IMR-90 (cell line): ENCODE data around the gene SLC39A3.

Experiments used
- MAZ ChIP-seq: IDR thresholded peaks from 2 replicates; pipeline ENCODE4 v1.6.1; 2012; ENCODE audit warnings: low read depth, mild to moderate bottlenecking, low read length, improper control_type of control experiment, moderate library complexity, borderline replicate concordance
- MXI1 ChIP-seq: IDR thresholded peaks from 2 replicates; pipeline ENCODE4 v1.6.1; 2012; ENCODE audit warnings: low read depth, mild to moderate bottlenecking, low read length, moderate library complexity, borderline replicate concordance
- POLR2A ChIP-seq: IDR thresholded peaks from 2 replicates; pipeline ENCODE4 v1.6.1; 2012; ENCODE audit warnings: mild to moderate bottlenecking, low read depth, low read length
- RCOR1 ChIP-seq: IDR thresholded peaks from 2 replicates; pipeline ENCODE4 v1.6.1; 2012; ENCODE audit warnings: mild to moderate bottlenecking, low read length, improper control_type of control experiment; ENCODE audit not compliant: insufficient replicate concordance
- RFX5 ChIP-seq: IDR thresholded peaks from 2 replicates; pipeline ENCODE4 v1.8.0; 2012; ENCODE audit warnings: low read depth, mild to moderate bottlenecking, low read length, moderate library complexity
- SMC3 ChIP-seq: fragments of 150-350 bp; IDR thresholded peaks from 2 replicates; pipeline ENCODE4 v1.6.1; 2016; ENCODE audit warnings: low read depth, mild to moderate bottlenecking, antibody characterized with exemption, low read length, moderate library complexity
- TF ChIP-seq, protein P1 (sequence below): conservative IDR thresholded peaks from 2 replicates; pipeline ENCODE4 v1.5.1; 2012; ENCODE audit warnings: mild to moderate bottlenecking, low read depth, low read length, improper control_type of control experiment
- TF ChIP-seq, protein P2 (sequence below): fragments of 150-350 bp; IDR thresholded peaks from 2 replicates; pipeline ENCODE4 v1.6.1; 2017; ENCODE audit warnings: mild to moderate bottlenecking, antibody characterized with exemption, low read length, low read depth

DNA sequence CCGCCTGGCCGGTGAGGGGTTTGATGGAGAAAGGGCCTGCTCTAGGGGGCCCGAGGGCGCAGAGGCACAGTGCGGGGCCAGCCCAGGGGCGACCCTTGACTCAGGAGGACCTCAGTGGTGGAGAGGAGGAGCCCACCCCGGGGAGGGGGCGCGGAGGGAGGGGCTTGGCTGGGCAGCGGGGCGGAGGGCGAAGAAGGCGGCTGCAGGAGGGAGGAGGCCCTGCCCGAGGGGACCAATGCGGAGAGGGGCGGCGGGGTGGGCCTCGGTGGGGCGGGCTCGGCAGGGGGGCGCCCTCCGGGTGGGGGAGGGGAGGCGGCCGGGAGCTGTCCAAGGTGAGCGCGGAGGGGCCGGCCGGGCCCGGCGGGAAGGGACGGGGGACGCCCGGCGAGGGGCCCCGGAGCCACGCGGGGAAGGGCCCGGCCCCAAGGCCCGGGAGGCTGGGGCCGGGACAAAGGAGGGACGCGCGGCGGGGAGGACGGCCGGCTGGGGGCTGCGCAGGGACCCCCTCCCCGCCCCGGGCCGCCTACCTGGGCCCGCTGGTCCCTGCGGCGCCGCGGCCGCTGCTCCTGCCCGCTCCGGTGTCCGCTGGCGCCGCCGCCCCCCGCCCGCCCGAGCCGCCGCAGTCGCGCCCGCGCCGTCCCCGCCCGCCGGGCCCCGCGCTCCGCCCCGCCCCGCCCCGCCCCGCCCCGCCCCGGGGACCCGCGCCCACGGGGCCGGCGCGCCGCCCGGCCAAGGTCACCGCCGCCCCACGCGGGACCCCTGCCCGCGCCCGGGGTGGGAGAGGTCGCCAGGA is 18.8 kb downstream of the SLC39A3 start, which contains the start of gene DIRAS1:
- no peak for TF ChIP-seq SMC3
- TF ChIP-seq RCOR1: no peak
- TF ChIP-seq, protein P1, sequence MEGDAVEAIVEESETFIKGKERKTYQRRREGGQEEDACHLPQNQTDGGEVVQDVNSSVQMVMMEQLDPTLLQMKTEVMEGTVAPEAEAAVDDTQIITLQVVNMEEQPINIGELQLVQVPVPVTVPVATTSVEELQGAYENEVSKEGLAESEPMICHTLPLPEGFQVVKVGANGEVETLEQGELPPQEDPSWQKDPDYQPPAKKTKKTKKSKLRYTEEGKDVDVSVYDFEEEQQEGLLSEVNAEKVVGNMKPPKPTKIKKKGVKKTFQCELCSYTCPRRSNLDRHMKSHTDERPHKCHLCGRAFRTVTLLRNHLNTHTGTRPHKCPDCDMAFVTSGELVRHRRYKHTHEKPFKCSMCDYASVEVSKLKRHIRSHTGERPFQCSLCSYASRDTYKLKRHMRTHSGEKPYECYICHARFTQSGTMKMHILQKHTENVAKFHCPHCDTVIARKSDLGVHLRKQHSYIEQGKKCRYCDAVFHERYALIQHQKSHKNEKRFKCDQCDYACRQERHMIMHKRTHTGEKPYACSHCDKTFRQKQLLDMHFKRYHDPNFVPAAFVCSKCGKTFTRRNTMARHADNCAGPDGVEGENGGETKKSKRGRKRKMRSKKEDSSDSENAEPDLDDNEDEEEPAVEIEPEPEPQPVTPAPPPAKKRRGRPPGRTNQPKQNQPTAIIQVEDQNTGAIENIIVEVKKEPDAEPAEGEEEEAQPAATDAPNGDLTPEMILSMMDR: no peak
- TF ChIP-seq RFX5: no peak
- TF ChIP-seq POLR2A: no peak
- TF ChIP-seq, protein P2, sequence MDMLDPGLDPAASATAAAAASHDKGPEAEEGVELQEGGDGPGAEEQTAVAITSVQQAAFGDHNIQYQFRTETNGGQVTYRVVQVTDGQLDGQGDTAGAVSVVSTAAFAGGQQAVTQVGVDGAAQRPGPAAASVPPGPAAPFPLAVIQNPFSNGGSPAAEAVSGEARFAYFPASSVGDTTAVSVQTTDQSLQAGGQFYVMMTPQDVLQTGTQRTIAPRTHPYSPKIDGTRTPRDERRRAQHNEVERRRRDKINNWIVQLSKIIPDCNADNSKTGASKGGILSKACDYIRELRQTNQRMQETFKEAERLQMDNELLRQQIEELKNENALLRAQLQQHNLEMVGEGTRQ: no peak
- no peak for TF ChIP-seq MAZ
- no peak for TF ChIP-seq MXI1
